ENCODE measurements around the gene MX2. TPM values are rescaled to one million over a fixed set of nuclear protein-coding genes. Genes with fewer than 3 reads are reported as not detected.
"Not testable (repeated sequence)": the region's sequence is repeated elsewhere in the genome, so short reads cannot be mapped to it uniquely, and the experiment has no call there.

MX2 gene
- total RNA-seq, 1 experiment from 2014 or later = 56.7 TPM

DNA sequence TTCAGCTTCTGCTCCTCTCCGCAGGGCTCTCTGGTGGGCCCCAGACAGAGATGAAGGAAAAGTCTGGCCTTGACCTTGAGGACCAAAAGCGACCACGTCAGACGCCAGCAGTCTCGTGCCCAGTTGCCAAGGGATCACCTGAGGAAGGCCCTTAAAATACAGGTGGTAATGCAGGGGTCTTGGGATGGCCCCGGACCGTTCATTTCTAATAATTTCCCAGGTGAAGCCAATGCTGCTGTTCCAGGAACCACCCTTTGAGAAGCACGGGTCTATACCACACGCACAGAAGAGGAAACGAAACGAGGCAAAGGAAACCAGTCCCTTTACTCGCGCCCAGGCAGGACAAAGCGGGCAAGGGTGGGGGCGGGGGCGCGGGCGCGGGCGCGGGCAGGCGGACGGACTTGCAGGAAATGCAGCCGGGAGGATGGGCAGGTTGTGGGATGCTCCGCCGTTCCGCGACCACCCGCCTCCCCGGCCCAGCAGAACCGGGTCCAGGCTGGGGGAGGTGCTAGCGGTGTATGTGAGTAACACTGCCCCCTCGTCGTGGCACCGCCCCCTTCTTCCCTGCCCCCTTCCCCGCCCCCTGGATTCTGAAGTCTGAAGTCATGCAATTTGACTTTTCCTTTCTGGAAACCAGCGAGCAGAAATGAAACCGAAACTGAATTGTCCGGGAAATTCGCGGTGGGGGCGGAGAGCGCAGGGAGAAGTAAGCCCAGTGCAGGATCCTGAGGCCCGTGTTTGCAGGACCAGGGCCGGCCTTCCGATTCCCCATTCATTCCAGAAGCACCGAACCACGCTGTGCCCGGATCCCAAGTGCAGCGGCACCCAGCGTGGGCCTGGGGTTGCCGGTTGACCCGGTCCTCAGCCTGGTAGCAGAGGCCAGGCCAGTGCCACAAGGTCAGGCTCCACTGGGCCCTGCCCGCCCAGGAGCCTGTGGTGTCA, 58.4 kb downstream of the MX2 start:
- H3K4me1 ChIP-seq (ENCODE audit: control insufficient read depth, insufficient read depth, low read length) = no peaks in the 10 kb centered on the region
- no peaks in the 10 kb centered on the region for H3K36me3 ChIP-seq (ENCODE audit: control insufficient read depth, insufficient read depth, low read length)
- H3K27me3 ChIP-seq (ENCODE audit: control insufficient read depth, insufficient read depth, low read length) = no peaks in the 10 kb centered on the region
- ChIA-PET POLR2A (no interaction called here), CTCF (no interaction called here)
- no peaks in the 10 kb centered on the region for H3K9me3 ChIP-seq (ENCODE audit: control insufficient read depth, insufficient read depth, low read depth, low read length)
- H3K27ac ChIP-seq (ENCODE audit: low read length) = peak overlapping the region; percentile 62
- no TSS peak for BruUV-seq (replicated peaks)
- in situ Hi-C loops (cut with HindIII; ENCODE audit: low pct_unique_long_range_greater_than_20kb, low sequenced_read_pairs) = no loop called here
- H3K4me3 ChIP-seq (ENCODE audit: low read depth in 2 of 2, low read length in 2 of 2) = peak overlapping the region; percentile 46 to 60
- peak; percentile 12 for DNase-seq (ENCODE audit: low read depth, low spot score)
- TF ChIP-seq, protein P1, sequence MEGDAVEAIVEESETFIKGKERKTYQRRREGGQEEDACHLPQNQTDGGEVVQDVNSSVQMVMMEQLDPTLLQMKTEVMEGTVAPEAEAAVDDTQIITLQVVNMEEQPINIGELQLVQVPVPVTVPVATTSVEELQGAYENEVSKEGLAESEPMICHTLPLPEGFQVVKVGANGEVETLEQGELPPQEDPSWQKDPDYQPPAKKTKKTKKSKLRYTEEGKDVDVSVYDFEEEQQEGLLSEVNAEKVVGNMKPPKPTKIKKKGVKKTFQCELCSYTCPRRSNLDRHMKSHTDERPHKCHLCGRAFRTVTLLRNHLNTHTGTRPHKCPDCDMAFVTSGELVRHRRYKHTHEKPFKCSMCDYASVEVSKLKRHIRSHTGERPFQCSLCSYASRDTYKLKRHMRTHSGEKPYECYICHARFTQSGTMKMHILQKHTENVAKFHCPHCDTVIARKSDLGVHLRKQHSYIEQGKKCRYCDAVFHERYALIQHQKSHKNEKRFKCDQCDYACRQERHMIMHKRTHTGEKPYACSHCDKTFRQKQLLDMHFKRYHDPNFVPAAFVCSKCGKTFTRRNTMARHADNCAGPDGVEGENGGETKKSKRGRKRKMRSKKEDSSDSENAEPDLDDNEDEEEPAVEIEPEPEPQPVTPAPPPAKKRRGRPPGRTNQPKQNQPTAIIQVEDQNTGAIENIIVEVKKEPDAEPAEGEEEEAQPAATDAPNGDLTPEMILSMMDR (IDR thresholded peaks at IDR 0.05) = no peak
- intact Hi-C loops (cut with micrococcal nuclease; ENCODE audit: unreplicated experiment) = no loop called here
- peak; percentile 86 for ATAC-seq

DNA sequence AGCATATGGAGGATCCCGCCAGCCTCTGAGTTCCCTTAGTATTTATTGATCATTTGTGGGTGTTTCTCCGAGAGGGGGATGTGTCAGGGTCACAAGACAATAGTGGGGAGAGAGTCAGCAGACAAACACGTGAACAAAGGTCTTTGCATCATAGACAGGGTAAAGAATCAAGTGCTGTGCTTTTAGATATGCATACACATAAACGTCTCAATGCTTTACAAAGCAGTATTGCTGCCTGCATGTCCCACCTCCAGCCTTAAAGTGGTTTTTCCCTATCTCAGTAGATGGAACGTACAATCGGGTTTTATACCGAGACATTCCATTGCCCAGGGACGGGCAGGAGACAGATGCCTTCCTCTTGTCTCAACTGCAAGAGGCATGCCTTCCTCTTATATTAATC, 59.2 kb downstream of the MX2 start:
- POLR2A ChIA-PET; intact Hi-C loops (cut with micrococcal nuclease; ENCODE audit: unreplicated experiment); H3K27ac ChIP-seq (ENCODE audit: low read length); BruUV-seq (replicated peaks); H3K4me1 ChIP-seq (ENCODE audit: control insufficient read depth, insufficient read depth, low read length); H3K36me3 ChIP-seq (ENCODE audit: control insufficient read depth, insufficient read depth, low read length); H3K9me3 ChIP-seq (ENCODE audit: control insufficient read depth, insufficient read depth, low read depth, low read length); CTCF ChIA-PET; DNase-seq (ENCODE audit: low read depth, low spot score); ATAC-seq; in situ Hi-C loops (cut with HindIII; ENCODE audit: low pct_unique_long_range_greater_than_20kb, low sequenced_read_pairs); H3K27me3 ChIP-seq (ENCODE audit: control insufficient read depth, insufficient read depth, low read length): not testable (repeated sequence)
- H3K4me3 ChIP-seq (ENCODE audit: low read depth in 2 of 2, low read length in 2 of 2) = peak overlapping the region; percentile 46 to 60; a peak in 2 of 4 replicates

DNA sequence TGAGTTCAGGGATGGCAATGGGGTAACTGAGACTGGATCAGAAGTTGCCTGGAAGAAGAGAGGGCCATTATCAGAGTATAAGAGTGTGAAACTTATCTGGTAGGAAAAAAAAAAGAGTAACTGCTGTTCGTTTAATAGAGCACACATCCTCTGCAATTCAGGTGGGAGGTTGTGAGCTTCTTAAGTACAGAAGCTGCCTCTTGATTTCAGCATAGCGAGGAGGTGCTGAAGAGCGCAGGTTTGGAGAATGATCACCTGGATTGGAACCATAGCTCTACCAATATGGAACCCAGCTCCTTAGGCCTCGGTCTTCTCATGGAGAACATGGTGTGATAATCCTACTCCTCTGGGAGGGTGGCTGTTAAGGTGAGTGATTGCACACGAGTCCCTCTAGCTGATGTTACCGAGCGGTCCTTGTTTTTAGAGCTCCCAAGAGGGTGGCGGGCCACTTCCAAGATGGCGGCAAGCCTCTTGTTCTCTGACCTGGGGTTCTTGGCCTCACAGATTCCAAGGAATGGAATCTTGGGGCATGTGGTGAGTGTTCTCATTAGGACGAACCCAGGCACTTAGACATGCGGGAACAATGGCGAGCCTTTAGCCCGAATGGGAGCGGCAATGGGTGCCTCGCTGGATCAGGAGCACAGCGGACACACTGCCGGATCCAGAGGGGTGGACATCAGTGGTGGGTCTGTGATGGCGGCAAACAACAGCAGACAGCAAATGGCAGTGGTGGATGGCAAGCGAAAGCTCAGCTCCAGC, 60.9 kb downstream of the MX2 start:
- in situ Hi-C loops (cut with HindIII; ENCODE audit: low pct_unique_long_range_greater_than_20kb, low sequenced_read_pairs) = no loop called here
- H3K27ac ChIP-seq (ENCODE audit: low read length) = no peak overlapping the region
- intact Hi-C loops (cut with micrococcal nuclease; ENCODE audit: unreplicated experiment) = no loop called here
- BruUV-seq (replicated peaks) = no TSS peak
- H3K4me1 ChIP-seq (ENCODE audit: control insufficient read depth, insufficient read depth, low read length) = no peaks in the 10 kb centered on the region
- DNase-seq (ENCODE audit: low read depth, low spot score) (no peak), ATAC-seq (no peak)
- POLR2A ChIA-PET = no interaction called here
- no peaks in the 10 kb centered on the region for H3K36me3 ChIP-seq (ENCODE audit: control insufficient read depth, insufficient read depth, low read length)
- H3K27me3 ChIP-seq (ENCODE audit: control insufficient read depth, insufficient read depth, low read length) = no peaks in the 10 kb centered on the region
- no peak overlapping the region for H3K4me3 ChIP-seq (ENCODE audit: low read depth in 2 of 2, low read length in 2 of 2)
- CTCF ChIA-PET = no interaction called here
- no peaks in the 10 kb centered on the region for H3K9me3 ChIP-seq (ENCODE audit: control insufficient read depth, insufficient read depth, low read depth, low read length)
- TF ChIP-seq TCF7L2 (IDR thresholded peaks at IDR 0.05; ENCODE audit: low read depth, low read length) (no peak), POLR2AphosphoS5 (IDR thresholded peaks at IDR 0.05; ENCODE audit: low read depth, low read length) (no peak), SIN3A (IDR thresholded peaks at IDR 0.05; ENCODE audit: borderline replicate concordance, insufficient read depth, low read depth, low read length) (no peak)
- TF ChIP-seq, protein P2, sequence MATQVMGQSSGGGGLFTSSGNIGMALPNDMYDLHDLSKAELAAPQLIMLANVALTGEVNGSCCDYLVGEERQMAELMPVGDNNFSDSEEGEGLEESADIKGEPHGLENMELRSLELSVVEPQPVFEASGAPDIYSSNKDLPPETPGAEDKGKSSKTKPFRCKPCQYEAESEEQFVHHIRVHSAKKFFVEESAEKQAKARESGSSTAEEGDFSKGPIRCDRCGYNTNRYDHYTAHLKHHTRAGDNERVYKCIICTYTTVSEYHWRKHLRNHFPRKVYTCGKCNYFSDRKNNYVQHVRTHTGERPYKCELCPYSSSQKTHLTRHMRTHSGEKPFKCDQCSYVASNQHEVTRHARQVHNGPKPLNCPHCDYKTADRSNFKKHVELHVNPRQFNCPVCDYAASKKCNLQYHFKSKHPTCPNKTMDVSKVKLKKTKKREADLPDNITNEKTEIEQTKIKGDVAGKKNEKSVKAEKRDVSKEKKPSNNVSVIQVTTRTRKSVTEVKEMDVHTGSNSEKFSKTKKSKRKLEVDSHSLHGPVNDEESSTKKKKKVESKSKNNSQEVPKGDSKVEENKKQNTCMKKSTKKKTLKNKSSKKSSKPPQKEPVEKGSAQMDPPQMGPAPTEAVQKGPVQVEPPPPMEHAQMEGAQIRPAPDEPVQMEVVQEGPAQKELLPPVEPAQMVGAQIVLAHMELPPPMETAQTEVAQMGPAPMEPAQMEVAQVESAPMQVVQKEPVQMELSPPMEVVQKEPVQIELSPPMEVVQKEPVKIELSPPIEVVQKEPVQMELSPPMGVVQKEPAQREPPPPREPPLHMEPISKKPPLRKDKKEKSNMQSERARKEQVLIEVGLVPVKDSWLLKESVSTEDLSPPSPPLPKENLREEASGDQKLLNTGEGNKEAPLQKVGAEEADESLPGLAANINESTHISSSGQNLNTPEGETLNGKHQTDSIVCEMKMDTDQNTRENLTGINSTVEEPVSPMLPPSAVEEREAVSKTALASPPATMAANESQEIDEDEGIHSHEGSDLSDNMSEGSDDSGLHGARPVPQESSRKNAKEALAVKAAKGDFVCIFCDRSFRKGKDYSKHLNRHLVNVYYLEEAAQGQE (IDR thresholded peaks at IDR 0.05; ENCODE audit: insufficient read depth in 1 of 2, low read depth in 2 of 2, low read length in 1 of 2) = no peak
- TF ChIP-seq, protein P1 (IDR thresholded peaks at IDR 0.05) = no peak

DNA sequence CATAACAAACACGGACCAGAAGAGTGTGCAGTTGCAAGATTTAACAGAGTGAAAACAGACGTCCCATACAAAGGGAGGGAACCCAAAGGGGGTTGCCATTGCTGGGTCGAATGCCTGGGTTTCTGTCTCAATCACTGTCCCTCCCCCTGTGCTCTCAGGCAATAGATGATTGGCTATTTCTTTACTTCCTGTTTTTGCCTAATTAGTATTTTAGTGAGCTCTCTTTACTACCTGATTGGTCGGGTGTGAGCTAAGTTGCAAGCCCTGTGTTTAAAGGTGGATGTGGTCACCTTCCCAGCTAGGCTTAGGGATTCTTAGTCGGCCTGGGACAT, 61.4 kb downstream of the MX2 start:
- DNase-seq (ENCODE audit: low read depth, low spot score); POLR2A ChIA-PET; H3K4me1 ChIP-seq (ENCODE audit: control insufficient read depth, insufficient read depth, low read length); ATAC-seq; H3K27ac ChIP-seq (ENCODE audit: low read length); H3K27me3 ChIP-seq (ENCODE audit: control insufficient read depth, insufficient read depth, low read length); in situ Hi-C loops (cut with HindIII; ENCODE audit: low pct_unique_long_range_greater_than_20kb, low sequenced_read_pairs); BruUV-seq (replicated peaks); intact Hi-C loops (cut with micrococcal nuclease; ENCODE audit: unreplicated experiment); H3K36me3 ChIP-seq (ENCODE audit: control insufficient read depth, insufficient read depth, low read length); H3K9me3 ChIP-seq (ENCODE audit: control insufficient read depth, insufficient read depth, low read depth, low read length); H3K4me3 ChIP-seq (ENCODE audit: low read depth in 2 of 2, low read length in 2 of 2); CTCF ChIA-PET: not testable (repeated sequence)
